HepG2 (cell line): Measurements from ENCODE around the gene IGF2BP3. TPM values are rescaled to one million over a fixed set of nuclear protein-coding genes. Genes with fewer than 3 reads are reported as not detected.
A peak's percentile ranks its signal among the peaks of the same experiment; 100 is the strongest.

ENCODE experiments used
- HIC2 ChIP-seq: sonication (generic); formaldehyde crosslinking; IDR thresholded peaks from 2 replicates; pipeline ENCODE4 v1.9.0; 2022; ENCODE audit warnings: low read depth, missing genetic modification reagents
- MAX ChIP-seq: IDR thresholded peaks from 2 replicates; pipeline ENCODE4 v1.6.1; 2012; ENCODE audit warnings: inconsistent platforms
- MED1 ChIP-seq: sonication (generic); formaldehyde crosslinking; IDR thresholded peaks from 2 replicates; pipeline ENCODE4 v1.4.0; 2020; ENCODE audit warnings: missing genetic modification reagents
- NCOA5 ChIP-seq: sonication (generic); formaldehyde crosslinking; IDR thresholded peaks from 2 replicates; pipeline ENCODE4 v1.4.0; 2020; ENCODE audit warnings: missing genetic modification reagents
- RAD51 ChIP-seq: fragments of 450-650 bp; IDR thresholded peaks from 2 replicates; pipeline ENCODE4 v1.6.1; 2016; ENCODE audit warnings: borderline replicate concordance
- ZNF414 ChIP-seq: sonication (generic); formaldehyde crosslinking; IDR thresholded peaks from 2 replicates; pipeline ENCODE4 v1.5.0; 2020; ENCODE audit warnings: missing genetic modification reagents
- ZNF557 ChIP-seq: sonication (generic); formaldehyde crosslinking; IDR thresholded peaks from 2 replicates; pipeline ENCODE4 v1.4.0; 2020; ENCODE audit warnings: missing genetic modification reagents
- ZNF773 ChIP-seq: sonication (generic); formaldehyde crosslinking; IDR thresholded peaks from 2 replicates; pipeline ENCODE4 v1.4.0; 2020; ENCODE audit warnings: missing genetic modification reagents, borderline replicate concordance
- ZSCAN9 ChIP-seq: IDR thresholded peaks from 2 replicates; pipeline ENCODE4 v1.6.1; 2016; ENCODE audit warnings: borderline replicate concordance
- polyA plus RNA-seq, 8 experiments: library from polyadenylated mRNA; depleted of rRNA in 3 of 8; stranded (reverse) in 7 of 8; unstranded in 1 of 8; fragments of >200 nt; fragmentation: Illumina TruSeq in 4 of 8; extraction: Trizol in 4 of 8; gene quantifications; 2 replicates each; pipeline versions ENCODE4 v1.2.1 to v1.2.3, GENCODE V29; 2011 to 2016; ENCODE audit warnings: low read depth in 4 of 8, missing spikeins in 1 of 8, mixed read lengths in 1 of 8; ENCODE audit not compliant: insufficient read depth in 1 of 8
- total RNA-seq, 5 experiments: library from RNA; depleted of rRNA; stranded (reverse); fragments of >200 nt; fragmentation: Illumina TruSeq; extraction: Trizol; gene quantifications; 2 replicates each; pipeline ENCODE4 v1.2.3, GENCODE V29; 2016; ENCODE audit warnings: low read depth in 1 of 5
- TF ChIP-seq, protein P1 (sequence below), 2 experiments: sonication (generic) in 1 of 2; formaldehyde crosslinking in 1 of 2; IDR thresholded peaks; 2 replicates each; pipeline versions ENCODE4 v1.4.0 to v1.6.1; 2016 to 2020; ENCODE audit warnings: borderline replicate concordance in 1 of 2, low read depth in 1 of 2, mild to moderate bottlenecking in 1 of 2, missing genetic modification reagents in 1 of 2
- TF ChIP-seq, protein P2 (sequence below): sonication (generic); formaldehyde crosslinking; IDR thresholded peaks from 2 replicates; pipeline ENCODE4 v1.5.1; 2020; ENCODE audit warnings: missing genetic modification reagents, mild to moderate bottlenecking, borderline replicate concordance

IGF2BP3 gene
- total and polyA plus RNA-seq, 2 of the 13 experiments (the other 11 are each of a cell fraction or from before 2014, with no cell fraction given) = 37.7 to 39.5 TPM

DNA sequence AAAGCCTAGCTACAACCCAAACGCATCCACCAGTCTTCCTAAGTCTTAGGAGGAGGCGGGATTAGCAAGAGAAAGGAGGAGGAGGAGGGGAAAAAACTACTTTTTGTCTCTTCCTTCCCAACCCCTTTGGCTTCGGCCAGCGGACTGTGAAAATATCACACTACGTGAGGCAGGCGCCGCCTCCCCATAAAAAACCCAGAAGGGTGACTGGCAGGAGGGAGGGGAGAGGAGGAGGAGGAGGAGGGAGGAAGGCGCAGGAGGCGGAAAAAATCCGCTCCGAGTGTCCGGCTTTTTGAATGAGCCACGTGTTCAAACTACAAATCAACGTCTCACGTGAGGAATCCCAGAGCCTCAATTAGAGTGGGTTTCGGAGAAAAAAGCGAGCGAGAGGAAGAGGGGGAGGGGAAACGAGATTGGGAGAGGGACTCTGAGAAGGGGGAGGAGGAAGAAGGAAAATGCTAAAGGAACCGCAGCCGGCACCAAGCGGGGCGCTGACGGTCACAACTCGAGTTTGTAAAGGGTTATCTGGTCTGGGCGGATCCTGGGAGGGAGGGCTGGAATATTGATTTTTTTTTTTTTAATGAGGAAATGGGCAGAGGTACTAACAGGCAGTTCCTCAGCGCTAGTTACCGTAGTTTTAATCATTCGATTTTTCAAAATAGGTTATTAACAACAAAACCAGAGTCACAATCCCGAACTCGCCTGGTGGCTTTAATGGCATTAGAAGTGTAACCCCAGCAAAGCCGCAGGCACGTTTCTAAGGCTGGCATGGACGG lies at the start of gene IGF2BP3 (continued):
- TF ChIP-seq, protein P1, sequence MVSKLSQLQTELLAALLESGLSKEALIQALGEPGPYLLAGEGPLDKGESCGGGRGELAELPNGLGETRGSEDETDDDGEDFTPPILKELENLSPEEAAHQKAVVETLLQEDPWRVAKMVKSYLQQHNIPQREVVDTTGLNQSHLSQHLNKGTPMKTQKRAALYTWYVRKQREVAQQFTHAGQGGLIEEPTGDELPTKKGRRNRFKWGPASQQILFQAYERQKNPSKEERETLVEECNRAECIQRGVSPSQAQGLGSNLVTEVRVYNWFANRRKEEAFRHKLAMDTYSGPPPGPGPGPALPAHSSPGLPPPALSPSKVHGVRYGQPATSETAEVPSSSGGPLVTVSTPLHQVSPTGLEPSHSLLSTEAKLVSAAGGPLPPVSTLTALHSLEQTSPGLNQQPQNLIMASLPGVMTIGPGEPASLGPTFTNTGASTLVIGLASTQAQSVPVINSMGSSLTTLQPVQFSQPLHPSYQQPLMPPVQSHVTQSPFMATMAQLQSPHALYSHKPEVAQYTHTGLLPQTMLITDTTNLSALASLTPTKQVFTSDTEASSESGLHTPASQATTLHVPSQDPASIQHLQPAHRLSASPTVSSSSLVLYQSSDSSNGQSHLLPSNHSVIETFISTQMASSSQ (IDR thresholded peaks at IDR 0.05; ENCODE audit: low read depth) = no peak
- TF ChIP-seq, protein P1 (CRISPR knock-in tag; IDR thresholded peaks at IDR 0.05; ENCODE audit: borderline replicate concordance) = peak; percentile 51; the same call in 1 of the 2 replicates
- peak; percentile 71 for TF ChIP-seq MAX
- peak; percentile 42; the same call in 1 of the 2 replicates for TF ChIP-seq ZSCAN9 (CRISPR knock-in tag)
- TF ChIP-seq ZNF414 (CRISPR knock-in tag) = no peak
- TF ChIP-seq ZNF773 = no peak
- no peak for TF ChIP-seq ZNF557
- peak; percentile 21; the same call in 1 of the 2 replicates for TF ChIP-seq HIC2 (CRISPR knock-in tag)
- TF ChIP-seq MED1 (CRISPR knock-in tag) = 0 out of 2 replicates have a peak, but pooled peaks have one; percentile 35
- TF ChIP-seq NCOA5 (CRISPR knock-in tag) = no peak
- TF ChIP-seq RAD51 = peak; percentile 22; the same call in 1 of the 2 replicates
- TF ChIP-seq, protein P2, sequence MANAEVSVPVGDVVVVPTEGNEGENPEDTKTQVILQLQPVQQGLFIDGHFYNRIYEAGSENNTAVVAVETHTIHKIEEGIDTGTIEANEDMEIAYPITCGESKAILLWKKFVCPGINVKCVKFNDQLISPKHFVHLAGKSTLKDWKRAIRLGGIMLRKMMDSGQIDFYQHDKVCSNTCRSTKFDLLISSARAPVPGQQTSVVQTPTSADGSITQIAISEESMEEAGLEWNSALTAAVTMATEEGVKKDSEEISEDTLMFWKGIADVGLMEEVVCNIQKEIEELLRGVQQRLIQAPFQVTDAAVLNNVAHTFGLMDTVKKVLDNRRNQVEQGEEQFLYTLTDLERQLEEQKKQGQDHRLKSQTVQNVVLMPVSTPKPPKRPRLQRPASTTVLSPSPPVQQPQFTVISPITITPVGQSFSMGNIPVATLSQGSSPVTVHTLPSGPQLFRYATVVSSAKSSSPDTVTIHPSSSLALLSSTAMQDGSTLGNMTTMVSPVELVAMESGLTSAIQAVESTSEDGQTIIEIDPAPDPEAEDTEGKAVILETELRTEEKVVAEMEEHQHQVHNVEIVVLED = 0 out of 2 replicates have a peak, but pooled peaks have one; percentile 24
